ENCODE results near the gene RAD51B. TPM values are rescaled to one million over a fixed set of nuclear protein-coding genes. Genes with fewer than 3 reads are reported as not detected.

Gene RAD51B
- total RNA-seq, 1 donor from 2014 or later, result 25.1 TPM

DNA sequence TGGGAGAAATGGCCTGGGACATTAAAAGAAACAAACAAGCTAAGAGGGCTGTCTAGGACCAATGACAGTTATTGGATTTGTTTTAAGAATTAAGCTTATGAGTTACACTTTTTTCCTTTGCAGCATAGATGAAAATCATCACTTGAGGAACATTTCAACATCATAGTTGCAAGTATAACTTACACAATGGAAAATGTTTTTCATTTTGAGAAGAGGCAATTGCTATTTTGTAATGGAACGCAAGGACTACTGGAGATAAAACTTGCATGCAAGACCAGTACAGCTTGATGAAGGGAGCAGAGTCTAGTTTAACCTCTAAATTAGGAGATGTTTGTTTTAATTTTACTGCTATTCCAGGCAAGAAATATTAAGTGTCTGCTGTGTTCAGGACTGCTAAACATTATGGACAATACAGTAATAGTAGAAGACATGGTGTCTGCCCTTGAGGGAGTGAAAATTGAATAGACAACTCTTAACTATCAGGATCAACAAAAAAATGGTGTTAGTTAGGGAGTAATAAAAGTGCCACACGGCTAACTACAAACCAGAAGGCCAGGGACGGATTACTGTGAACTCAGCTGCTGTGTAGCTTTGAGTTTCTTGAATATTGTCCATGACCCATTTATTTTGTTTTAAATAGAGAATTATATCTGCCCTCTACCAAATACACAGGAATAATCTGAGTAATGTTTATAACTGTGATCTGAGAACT lies 374.5 kb downstream of the RAD51B start:
- Mint-ChIP-seq H3K9me3 (no peaks in the 10 kb centered on the region), H3K4me1 (ENCODE audit: low read depth) (peaks cover 5% of the 10 kb centered on the region), H3K36me3 (ENCODE audit: low read depth) (no peaks in the 10 kb centered on the region), H3K27me3 (ENCODE audit: low read depth) (peaks cover 3% of the 10 kb centered on the region), H3K27ac (no peak overlapping the region), H3K4me3 (ENCODE audit: low read depth) (no peak overlapping the region)
- intact Hi-C loops (cut with micrococcal nuclease), result no loop called here
- DNase-seq (ENCODE audit: low spot score), result no peak

DNA sequence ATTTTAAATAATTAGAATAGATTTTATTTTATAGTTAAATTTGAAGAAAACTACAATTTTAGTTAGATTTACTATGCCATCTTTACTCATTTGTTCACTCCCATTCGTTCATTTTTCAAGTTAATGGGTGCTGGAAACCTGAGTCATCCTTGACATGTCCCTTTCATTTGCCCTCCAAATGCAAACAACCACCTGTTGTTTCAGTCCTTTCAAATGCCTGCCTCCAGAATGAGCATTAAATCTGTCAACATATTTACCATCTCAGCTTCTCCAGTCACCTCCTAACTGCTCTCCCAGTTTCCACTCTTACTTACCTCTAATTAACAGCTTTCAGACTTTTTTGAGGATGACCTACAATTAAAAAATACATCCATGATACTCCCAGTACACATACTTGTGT lies 375.5 kb downstream of the RAD51B start:
- Mint-ChIP-seq H3K4me1 (ENCODE audit: low read depth) (peaks cover 15% of the 10 kb centered on the region), H3K4me3 (ENCODE audit: low read depth) (no peak overlapping the region), H3K36me3 (ENCODE audit: low read depth) (no peaks in the 10 kb centered on the region), H3K27ac (no peak overlapping the region), H3K27me3 (ENCODE audit: low read depth) (peaks cover 3% of the 10 kb centered on the region), H3K9me3 (no peaks in the 10 kb centered on the region)
- DNase-seq (ENCODE audit: low spot score), result no peak
- intact Hi-C loops (cut with micrococcal nuclease), result no loop called here

DNA sequence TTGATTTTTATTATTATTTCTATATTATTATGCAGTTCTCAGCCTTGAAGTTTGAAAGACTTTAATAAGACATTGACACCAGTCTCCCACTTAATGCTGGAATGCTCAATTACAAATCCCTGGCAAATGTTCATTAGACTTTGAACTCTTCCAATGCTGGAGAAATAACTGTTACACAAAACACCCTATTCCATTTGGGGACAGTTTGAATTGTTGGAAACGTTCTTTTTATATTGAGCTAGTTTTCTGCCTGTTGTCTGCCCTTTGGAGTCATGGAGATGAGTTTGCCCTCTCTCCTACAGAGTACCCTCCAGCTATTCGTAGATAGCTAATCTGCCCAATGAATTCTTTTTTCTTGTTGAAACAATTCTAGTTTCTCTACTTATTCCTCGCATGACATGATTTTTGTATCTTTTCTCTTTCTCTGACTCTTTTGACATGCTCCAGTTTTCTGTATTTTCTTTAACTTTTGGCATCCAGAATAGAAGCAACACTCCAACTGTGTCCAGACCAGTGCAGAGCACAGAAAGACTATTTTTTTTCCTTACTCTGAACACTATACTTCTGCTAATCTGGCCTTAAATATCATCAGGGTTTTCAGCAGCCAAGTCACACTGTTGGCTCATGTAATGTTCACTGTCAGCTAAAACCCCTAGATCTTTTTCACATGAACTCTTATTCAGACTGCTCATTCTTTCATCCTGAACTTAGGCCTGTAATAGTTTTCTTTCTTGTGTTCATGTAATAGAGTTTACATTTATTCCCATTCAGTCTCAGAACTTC lies 379.3 kb downstream of the RAD51B start:
- H3K27ac Mint-ChIP-seq, result no peak overlapping the region
- no peaks in the 10 kb centered on the region for H3K36me3 Mint-ChIP-seq (ENCODE audit: low read depth)
- no peak for DNase-seq (ENCODE audit: low spot score)
- intact Hi-C loops (cut with micrococcal nuclease), result no loop called here
- no peaks in the 10 kb centered on the region for H3K9me3 Mint-ChIP-seq
- no peak overlapping the region for H3K4me3 Mint-ChIP-seq (ENCODE audit: low read depth)
- H3K4me1 Mint-ChIP-seq (ENCODE audit: low read depth), result peaks cover 19% of the 10 kb centered on the region
- peaks cover 3% of the 10 kb centered on the region for H3K27me3 Mint-ChIP-seq (ENCODE audit: low read depth)

DNA sequence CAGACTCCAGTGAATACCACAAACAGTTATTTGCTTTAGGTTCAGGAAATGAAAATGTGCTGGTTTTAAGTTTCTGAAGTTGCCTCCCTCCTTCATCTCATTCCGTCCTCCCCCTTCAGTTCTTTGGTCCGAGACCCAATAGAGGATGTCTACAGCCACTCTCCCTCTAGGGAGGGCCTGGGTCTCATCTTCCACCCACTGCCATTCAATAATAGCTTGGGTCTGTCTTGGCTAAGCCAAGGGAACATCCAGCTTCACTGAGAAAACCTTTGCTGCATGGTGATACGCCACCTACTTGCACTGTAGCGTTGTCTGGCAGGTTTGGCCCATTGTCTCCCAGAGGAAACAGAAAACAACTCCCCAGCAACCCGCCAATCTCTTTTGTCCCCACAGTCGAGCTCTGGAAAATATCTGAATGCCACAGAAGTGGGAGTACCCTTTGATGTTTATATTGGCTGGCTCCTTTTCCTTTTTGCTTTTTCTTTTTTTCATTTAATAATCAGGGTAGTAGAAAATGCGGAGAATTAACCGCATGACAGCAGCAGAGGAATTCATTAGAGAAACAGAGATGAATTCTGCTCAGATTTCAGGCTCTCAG lies 380.1 kb downstream of the RAD51B start:
- Mint-ChIP-seq H3K27me3 (ENCODE audit: low read depth) (peaks cover 3% of the 10 kb centered on the region), H3K4me1 (ENCODE audit: low read depth) (peaks cover 21% of the 10 kb centered on the region), H3K27ac (peak overlapping the region; percentile 54), H3K36me3 (ENCODE audit: low read depth) (no peaks in the 10 kb centered on the region), H3K9me3 (no peaks in the 10 kb centered on the region), H3K4me3 (ENCODE audit: low read depth) (no peak overlapping the region)
- intact Hi-C loops (cut with micrococcal nuclease), result no loop called here
- DNase-seq (ENCODE audit: low spot score), result no peak

DNA sequence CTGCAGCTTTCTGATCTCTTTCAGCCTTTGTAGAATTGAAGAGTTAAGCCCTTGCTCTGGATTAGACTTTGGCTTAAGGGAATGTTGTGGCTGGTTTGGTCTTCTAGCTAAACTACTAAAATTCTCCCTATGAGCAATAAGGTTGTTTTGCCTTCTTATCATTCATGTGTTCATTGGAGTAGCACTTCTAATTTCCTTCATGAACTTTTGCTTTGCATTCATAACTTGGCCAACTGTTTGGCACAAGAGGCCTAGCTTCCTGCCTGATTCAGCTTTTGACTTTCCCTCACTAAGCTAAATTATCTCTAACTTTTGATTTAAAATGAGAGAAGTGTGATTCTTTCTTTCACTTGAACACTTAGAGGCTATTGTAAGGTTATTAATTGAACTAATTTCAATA lies 384.3 kb downstream of the RAD51B start:
- peaks cover 25% of the 10 kb centered on the region for H3K4me1 Mint-ChIP-seq (ENCODE audit: low read depth)
- no peaks in the 10 kb centered on the region for H3K9me3 Mint-ChIP-seq
- no peaks in the 10 kb centered on the region for H3K27me3 Mint-ChIP-seq (ENCODE audit: low read depth)
- no peaks in the 10 kb centered on the region for H3K36me3 Mint-ChIP-seq (ENCODE audit: low read depth)
- no peak overlapping the region for H3K4me3 Mint-ChIP-seq (ENCODE audit: low read depth)
- intact Hi-C loops (cut with micrococcal nuclease), result no loop called here
- DNase-seq (ENCODE audit: low spot score), result no peak
- no peak overlapping the region for H3K27ac Mint-ChIP-seq

DNA sequence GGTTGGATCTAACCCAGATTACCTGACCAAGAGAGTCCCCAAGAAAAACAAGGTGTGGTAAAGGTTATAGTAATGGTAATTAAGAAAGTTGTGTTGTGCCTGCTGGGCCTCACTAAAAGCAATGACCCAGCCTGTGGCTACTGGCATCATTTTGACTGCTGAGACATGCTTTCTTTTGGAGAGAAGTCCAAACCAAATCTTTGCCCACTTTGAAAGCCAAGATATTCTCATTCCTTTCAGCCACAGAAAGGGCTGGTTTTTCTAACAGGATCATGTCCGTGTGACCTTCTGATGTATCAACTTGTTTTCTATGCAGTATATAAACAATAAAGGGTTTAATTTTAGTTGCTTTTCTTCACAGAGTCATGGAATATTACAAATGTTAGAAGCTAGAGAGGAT lies 388.6 kb downstream of the RAD51B start:
- H3K4me1 Mint-ChIP-seq (ENCODE audit: low read depth), result peaks cover 42% of the 10 kb centered on the region
- no peak for DNase-seq (ENCODE audit: low spot score)
- H3K27ac Mint-ChIP-seq, result no peak overlapping the region
- H3K36me3 Mint-ChIP-seq (ENCODE audit: low read depth), result no peaks in the 10 kb centered on the region
- intact Hi-C loops (cut with micrococcal nuclease), result no loop called here
- no peaks in the 10 kb centered on the region for H3K27me3 Mint-ChIP-seq (ENCODE audit: low read depth)
- H3K4me3 Mint-ChIP-seq (ENCODE audit: low read depth), result no peak overlapping the region
- no peaks in the 10 kb centered on the region for H3K9me3 Mint-ChIP-seq

DNA sequence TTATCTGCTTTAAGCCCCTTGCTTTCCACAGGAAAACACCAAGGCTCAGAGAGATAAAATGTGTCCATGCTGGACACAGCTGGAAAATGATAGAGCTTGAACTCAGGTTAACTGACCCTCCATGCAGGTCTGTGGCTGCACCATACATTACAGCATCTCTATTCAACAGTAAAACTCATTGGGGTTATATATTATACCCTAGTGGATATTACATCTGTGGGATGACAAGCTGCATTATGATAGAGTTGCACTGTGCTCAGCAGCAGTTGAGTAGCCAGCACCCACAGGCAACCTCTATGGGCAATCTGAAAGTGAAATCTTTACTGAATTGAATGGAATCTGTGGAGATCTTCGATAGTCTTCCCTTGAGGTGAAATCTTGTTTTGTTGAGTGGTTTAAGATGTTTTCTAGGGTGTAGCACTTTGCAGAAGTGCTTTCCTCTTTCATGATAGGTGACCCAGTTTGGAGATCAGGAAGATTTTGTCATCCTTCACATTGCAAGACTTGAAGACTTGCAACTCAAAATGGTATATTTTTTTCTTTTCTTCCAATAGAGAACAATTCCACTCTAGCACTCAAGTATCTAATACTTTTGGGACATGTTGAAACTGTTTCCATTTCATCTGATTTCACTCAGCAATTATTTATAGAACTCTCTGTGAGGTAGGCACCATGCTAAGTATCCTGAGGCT lies 389.2 kb downstream of the RAD51B start:
- intact Hi-C loops (cut with micrococcal nuclease), result no loop called here
- Mint-ChIP-seq H3K4me1 (ENCODE audit: low read depth) (peaks cover 40% of the 10 kb centered on the region), H3K4me3 (ENCODE audit: low read depth) (no peak overlapping the region), H3K27me3 (ENCODE audit: low read depth) (no peaks in the 10 kb centered on the region), H3K36me3 (ENCODE audit: low read depth) (no peaks in the 10 kb centered on the region), H3K27ac (peak overlapping the region; percentile 13), H3K9me3 (no peaks in the 10 kb centered on the region)
- DNase-seq (ENCODE audit: low spot score), result no peak

DNA sequence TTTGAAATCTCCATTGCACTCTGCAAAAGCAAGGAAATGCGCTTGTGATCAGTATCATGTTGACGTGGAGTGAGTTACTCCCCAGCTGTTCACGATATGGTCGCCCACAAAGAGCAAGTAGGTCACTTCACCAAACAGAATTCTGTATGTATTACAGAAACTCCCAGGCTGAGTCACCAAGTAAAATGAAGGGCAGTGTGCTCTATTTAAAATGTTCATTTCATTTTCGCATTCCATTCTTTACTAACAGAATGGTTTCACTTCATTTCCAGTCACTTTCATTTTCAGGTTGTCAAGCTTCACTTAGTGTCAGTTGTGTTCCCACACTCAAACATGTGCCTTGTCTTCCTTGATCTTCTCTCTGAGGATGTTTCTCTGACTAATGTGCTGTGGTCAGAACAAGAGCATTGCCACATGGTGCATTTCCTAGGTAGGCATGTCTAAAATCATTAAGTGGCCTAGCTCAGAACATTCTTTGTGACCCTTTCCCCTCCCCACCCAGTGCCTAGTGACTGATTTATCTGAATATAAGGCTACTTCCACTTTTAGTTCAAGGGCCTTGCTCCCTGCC lies 391.2 kb downstream of the RAD51B start:
- H3K27ac Mint-ChIP-seq, result peak overlapping the region; percentile 62
- H3K4me3 Mint-ChIP-seq (ENCODE audit: low read depth), result peak overlapping the region; percentile 61
- H3K36me3 Mint-ChIP-seq (ENCODE audit: low read depth), result no peaks in the 10 kb centered on the region
- H3K9me3 Mint-ChIP-seq, result no peaks in the 10 kb centered on the region
- H3K4me1 Mint-ChIP-seq (ENCODE audit: low read depth), result peaks cover 36% of the 10 kb centered on the region
- H3K27me3 Mint-ChIP-seq (ENCODE audit: low read depth), result no peaks in the 10 kb centered on the region
- intact Hi-C loops (cut with micrococcal nuclease), result loop anchor here (1.0 to 10.0 kb wide), 4 partner anchors 18 to 582 kb away; partner anchors contain the start of genes RDH11 and ZFP36L1
- peak; percentile 54 for DNase-seq (ENCODE audit: low spot score)

DNA sequence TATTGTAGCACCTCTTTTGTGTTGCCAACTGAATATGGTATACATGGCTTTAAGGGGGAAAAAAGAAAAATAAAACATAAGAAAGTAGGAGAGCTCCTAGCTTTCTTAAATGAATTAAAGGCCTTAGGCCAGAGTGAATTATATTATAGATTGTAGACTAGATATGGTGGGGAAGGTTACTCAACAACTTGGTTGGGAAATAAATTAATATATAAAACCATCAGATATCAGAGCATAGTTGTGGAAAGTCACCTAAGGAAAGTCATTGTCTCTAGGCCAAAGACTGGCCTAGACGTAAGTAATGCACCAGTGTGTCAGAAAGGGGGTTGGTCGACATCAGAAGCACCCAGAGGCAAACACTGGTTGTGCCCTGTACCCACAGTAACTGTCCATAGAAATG lies 391.8 kb downstream of the RAD51B start:
- no peaks in the 10 kb centered on the region for H3K27me3 Mint-ChIP-seq (ENCODE audit: low read depth)
- H3K27ac Mint-ChIP-seq, result peak overlapping the region; percentile 62
- peaks cover 36% of the 10 kb centered on the region for H3K4me1 Mint-ChIP-seq (ENCODE audit: low read depth)

DNA sequence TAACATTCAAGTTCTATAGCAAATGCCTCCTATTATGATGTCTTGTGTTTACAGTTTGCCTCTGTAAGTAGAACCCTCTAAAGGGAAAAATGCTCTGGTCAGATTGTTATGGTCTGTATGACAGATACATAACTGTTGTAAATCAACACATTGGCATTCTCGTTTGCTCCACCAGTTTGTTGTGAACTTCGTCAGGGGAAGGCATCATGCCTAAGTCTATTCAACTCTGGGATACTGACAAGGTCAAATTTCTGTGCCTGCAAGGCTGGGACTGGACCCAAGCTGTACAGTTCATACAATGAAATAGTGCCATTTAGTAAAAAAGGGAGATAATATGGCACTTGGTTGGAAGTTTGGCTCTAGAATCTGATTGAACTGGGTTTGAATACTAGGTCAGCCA lies 392.3 kb downstream of the RAD51B start:
- H3K27me3 Mint-ChIP-seq (ENCODE audit: low read depth), result no peaks in the 10 kb centered on the region
- no peak overlapping the region for H3K4me3 Mint-ChIP-seq (ENCODE audit: low read depth)
- intact Hi-C loops (cut with micrococcal nuclease), result loop anchor here (1.0 to 10.0 kb wide), 2 partner anchors 517 to 581 kb away; partner anchors contain the start of genes RDH11 and ZFP36L1
- H3K27ac Mint-ChIP-seq, result no peak overlapping the region
- no peak for DNase-seq (ENCODE audit: low spot score)
- H3K36me3 Mint-ChIP-seq (ENCODE audit: low read depth), result no peaks in the 10 kb centered on the region
- peaks cover 36% of the 10 kb centered on the region for H3K4me1 Mint-ChIP-seq (ENCODE audit: low read depth)
- H3K9me3 Mint-ChIP-seq, result no peaks in the 10 kb centered on the region

More for the DNA sequence above, 391.8 kb downstream of the RAD51B start:
- DNase-seq (ENCODE audit: low spot score), result no peak
- H3K4me3 Mint-ChIP-seq (ENCODE audit: low read depth), result no peak overlapping the region
- intact Hi-C loops (cut with micrococcal nuclease), result loop anchor here (1.0 to 10.0 kb wide), 2 partner anchors 517 to 582 kb away; partner anchors contain the start of genes RDH11 and ZFP36L1
- no peaks in the 10 kb centered on the region for H3K36me3 Mint-ChIP-seq (ENCODE audit: low read depth)
- no peaks in the 10 kb centered on the region for H3K9me3 Mint-ChIP-seq

DNA sequence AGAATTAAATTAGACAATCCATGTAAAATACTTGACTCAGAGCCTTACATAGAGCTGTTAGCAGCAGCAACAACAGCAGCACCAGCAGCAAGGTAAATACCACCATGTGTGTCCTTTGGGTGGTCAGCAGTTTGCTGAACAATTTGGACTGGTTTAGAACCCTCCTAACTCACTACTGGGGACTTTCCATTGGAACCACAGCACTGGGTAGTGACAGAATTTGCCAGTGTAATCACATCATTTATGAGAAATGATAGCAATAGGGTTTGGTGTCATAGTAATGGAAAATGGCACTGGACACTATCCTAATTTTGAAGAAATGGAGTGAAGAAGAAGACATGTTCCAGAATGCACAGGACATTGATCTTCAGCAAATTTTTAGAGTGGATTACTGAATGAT lies 392.8 kb downstream of the RAD51B start:
- no peaks in the 10 kb centered on the region for H3K36me3 Mint-ChIP-seq (ENCODE audit: low read depth)
- DNase-seq (ENCODE audit: low spot score), result no peak
- peaks cover 36% of the 10 kb centered on the region for H3K4me1 Mint-ChIP-seq (ENCODE audit: low read depth)
- no peak overlapping the region for H3K27ac Mint-ChIP-seq
- no peaks in the 10 kb centered on the region for H3K27me3 Mint-ChIP-seq (ENCODE audit: low read depth)
- intact Hi-C loops (cut with micrococcal nuclease), result loop anchor here (10.0 kb wide), 1 partner anchor 518 kb away; the partner anchor contains the start of gene RDH11
- H3K9me3 Mint-ChIP-seq, result no peaks in the 10 kb centered on the region
- H3K4me3 Mint-ChIP-seq (ENCODE audit: low read depth), result no peak overlapping the region

DNA sequence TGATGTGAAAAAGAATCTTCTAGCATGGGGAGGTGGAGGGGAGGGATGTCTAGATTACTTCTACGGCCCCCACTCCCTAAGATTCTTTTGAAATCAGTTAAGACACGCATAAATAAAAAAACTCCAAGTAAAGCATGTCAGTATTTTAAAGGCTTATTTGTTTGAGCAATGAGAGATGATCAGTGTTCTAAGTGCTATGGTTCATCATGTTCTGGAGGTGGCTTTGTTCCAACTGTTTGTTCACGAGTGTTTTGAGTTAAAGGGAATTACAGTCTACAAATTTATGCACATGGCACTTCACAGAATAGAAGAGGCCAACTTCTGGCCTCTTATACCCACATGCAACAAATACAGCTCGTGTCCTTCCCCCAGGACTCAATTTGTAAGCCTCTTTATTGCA lies 394.9 kb downstream of the RAD51B start:
- Mint-ChIP-seq H3K36me3 (ENCODE audit: low read depth) (no peaks in the 10 kb centered on the region), H3K27me3 (ENCODE audit: low read depth) (no peaks in the 10 kb centered on the region), H3K9me3 (no peaks in the 10 kb centered on the region), H3K4me3 (ENCODE audit: low read depth) (no peak overlapping the region), H3K4me1 (ENCODE audit: low read depth) (peaks cover 25% of the 10 kb centered on the region), H3K27ac (no peak overlapping the region)
- intact Hi-C loops (cut with micrococcal nuclease), result loop anchor here (10.0 kb wide), 1 partner anchor 520 kb away; the partner anchor contains the start of gene RDH11
- no peak for DNase-seq (ENCODE audit: low spot score)

All from activated T-helper 2 cell treated with anti-CD3 and anti-CD28 coated beads, Interferon-gamma antibody, Interleukin-2, Interleukin-4, amounts not matched to agents 10 μg/mL and 5 μg/mL and 100 μg/mL, durations not matched to agents 14 hours and 24 hours and 36 hours (primary cell).